Natural killer cell (primary cell): ENCODE measurements around the gene CLCC1. TPM values are rescaled to one million over a fixed set of nuclear protein-coding genes. Genes with fewer than 3 reads are reported as not detected.

Experiments
- ATAC-seq, 3 donors: fragments of 150-1000 bp in 2 of 3; fragments of 200-7000 bp in 1 of 3; cut with Tn5 transposase; 1 replicate in 1 of 3; 2 replicates in 2 of 3; pipeline ENCODE4 v1.10.0; 2021; ENCODE audit warnings: mild to moderate bottlenecking in 2 of 3, moderate library complexity in 2 of 3
- DNase-seq, 2 donors: peaks; one replicate each; pipeline versions ENCODE4 v3.0.0 to v3.0.0-alpha.2; 2013 to 2021; ENCODE audit warnings: mixed read lengths in 1 of 2
- H3K27ac ChIP-seq: one replicate; pipeline ENCODE4 v1.5.1; 2013; ENCODE audit warnings: mild to moderate bottlenecking, low read length
- H3K27me3 ChIP-seq: one replicate; pipeline ENCODE4 v1.6.1; 2013; ENCODE audit warnings: low read length; ENCODE audit not compliant: control insufficient read depth, insufficient read depth
- H3K36me3 ChIP-seq: one replicate; pipeline ENCODE4 v1.6.1; 2013; ENCODE audit warnings: low read length; ENCODE audit not compliant: control insufficient read depth, insufficient read depth
- H3K4me1 ChIP-seq: one replicate; pipeline ENCODE4 v1.6.1; 2013; ENCODE audit warnings: low read length; ENCODE audit not compliant: control insufficient read depth, insufficient read depth
- H3K4me3 ChIP-seq: one replicate; pipeline ENCODE4 v1.5.1; 2013; ENCODE audit warnings: low read length
- H3K9me3 ChIP-seq: one replicate; pipeline ENCODE4 v1.6.1; 2013; ENCODE audit warnings: low read length; ENCODE audit not compliant: control insufficient read depth, insufficient read depth
- H3K27ac Mint-ChIP-seq, 2 donors: one replicate each; pipeline ENCODE4 v1.8.0; 2022; ENCODE audit warnings: mild to moderate bottlenecking in 2 of 2, mixed read lengths in 2 of 2, moderate library complexity in 1 of 2
- H3K27me3 Mint-ChIP-seq, 2 donors: one replicate each; pipeline ENCODE4 v1.8.0; 2022; ENCODE audit warnings: low read depth in 2 of 2, mixed read lengths in 2 of 2
- H3K36me3 Mint-ChIP-seq: one replicate; pipeline ENCODE4 v1.8.0; 2022; ENCODE audit warnings: mixed read lengths
- H3K4me1 Mint-ChIP-seq, 2 donors: one replicate each; pipeline ENCODE4 v1.8.0; 2022; ENCODE audit warnings: mixed read lengths in 2 of 2
- H3K4me3 Mint-ChIP-seq: one replicate; pipeline ENCODE4 v1.8.0; 2022; ENCODE audit warnings: mild to moderate bottlenecking, moderate library complexity, mixed read lengths
- H3K9me3 Mint-ChIP-seq, 2 donors: one replicate each; pipeline ENCODE4 v1.8.0; 2022; ENCODE audit warnings: mixed read lengths in 2 of 2
- CTCF ChIP-seq: fragments of 200-600 bp; IDR thresholded peaks from one replicate; pipeline ENCODE4 v1.8.0; 2022; ENCODE audit warnings: antibody characterized with exemption
- WGBS: methylation state at CpG from one replicate; pipeline ENCODE4 v1.1.7; 2013; ENCODE audit warnings: missing lambda C conversion rate; ENCODE audit not compliant: insufficient coverage; 5-methylcytosine and 5-hydroxymethylcytosine counted together
- intact Hi-C: fragments of 100-400 bp; cut with micrococcal nuclease; formaldehyde crosslinking; loops from one replicate; pipeline ENCODE4 v1.14.2; 2022
- total RNA-seq, 4 donors: library from RNA; stranded (reverse); fragments of 120-200 nt in 1 of 4; gene quantifications; one replicate each; pipeline versions ENCODE4 v1.2.3 to v1.2.4, GENCODE V29; 2013 to 2022

Gene CLCC1
- total RNA-seq, 3 donors from 2014 or later (not counting 1 experiment from before 2014, with no cell fraction given), result 12.8 to 25.8 (median 17.1) TPM

GRCh38 chr1:108976658-108977057, 13.4 kb upstream of the CLCC1 start:
- Mint-ChIP-seq H3K27ac (no peak overlapping the region), H3K36me3 (peaks cover 6% of the 10 kb centered on the region), H3K27me3 (no peaks in the 10 kb centered on the region), H3K4me3 (no peak overlapping the region), H3K4me1 (no peaks in the 10 kb centered on the region), H3K9me3 (no peaks in the 10 kb centered on the region)
- no peak for TF ChIP-seq CTCF
- no peaks in the 10 kb centered on the region for H3K27me3 ChIP-seq
- H3K9me3 ChIP-seq, result no peaks in the 10 kb centered on the region
- ATAC-seq, result no peak
- peaks cover 10% of the 10 kb centered on the region for H3K36me3 ChIP-seq
- no peak for DNase-seq
- H3K27ac ChIP-seq, result no peak overlapping the region
- WGBS, result 80% methylated on average over 4 of the region's 4 CpGs
- no peaks in the 10 kb centered on the region for H3K4me1 ChIP-seq
- intact Hi-C loops, result no loop called here
- no peak overlapping the region for H3K4me3 ChIP-seq

GRCh38 chr1:108972951-108973350, 9.7 kb upstream of the CLCC1 start:
- no peaks in the 10 kb centered on the region for H3K4me1 Mint-ChIP-seq
- ATAC-seq (no peak), DNase-seq (no peak)
- no peaks in the 10 kb centered on the region for H3K27me3 Mint-ChIP-seq
- no peaks in the 10 kb centered on the region for H3K9me3 ChIP-seq
- no peak for TF ChIP-seq CTCF
- no peaks in the 10 kb centered on the region for H3K9me3 Mint-ChIP-seq
- no peaks in the 10 kb centered on the region for H3K27me3 ChIP-seq
- H3K4me3 Mint-ChIP-seq, result no peak overlapping the region
- WGBS, result 96% methylated on average over 1 of the region's 1 CpG
- intact Hi-C loops, result no loop called here
- H3K27ac Mint-ChIP-seq, result no peak overlapping the region
- H3K4me3 ChIP-seq, result no peak overlapping the region
- peaks cover 13% of the 10 kb centered on the region for H3K36me3 Mint-ChIP-seq
- H3K4me1 ChIP-seq, result no peaks in the 10 kb centered on the region
- H3K27ac ChIP-seq, result no peak overlapping the region
- H3K36me3 ChIP-seq, result peaks cover 2% of the 10 kb centered on the region

GRCh38 chr1:108969346-108969745, 6.1 kb upstream of the CLCC1 start:
- no peak for ATAC-seq
- Histone ChIP-seq H3K9me3 (no peaks in the 10 kb centered on the region), H3K4me3 (no peak overlapping the region), H3K4me1 (no peaks in the 10 kb centered on the region), H3K36me3 (peaks cover 2% of the 10 kb centered on the region), H3K27ac (no peak overlapping the region), H3K27me3 (no peaks in the 10 kb centered on the region)
- intact Hi-C loops, result no loop called here
- H3K27ac Mint-ChIP-seq, result no peak overlapping the region
- H3K9me3 Mint-ChIP-seq, result no peaks in the 10 kb centered on the region
- no peak for TF ChIP-seq CTCF
- no peak overlapping the region for H3K4me3 Mint-ChIP-seq
- peaks cover 13% of the 10 kb centered on the region for H3K36me3 Mint-ChIP-seq
- H3K4me1 Mint-ChIP-seq, result no peaks in the 10 kb centered on the region
- no peak for DNase-seq
- no peaks in the 10 kb centered on the region for H3K27me3 Mint-ChIP-seq

- Histone ChIP-seq H3K36me3 (no peaks in the 10 kb centered on the region), H3K4me3 (peak overlapping the region; percentile 52), H3K4me1 (peaks cover 22% of the 10 kb centered on the region), H3K9me3 (no peaks in the 10 kb centered on the region), H3K27ac (peak overlapping the region; percentile 82), H3K27me3 (peaks cover 3% of the 10 kb centered on the region)
- peak; percentile 0 to 3 (median 1) for ATAC-seq
- Mint-ChIP-seq H3K9me3 (no peaks in the 10 kb centered on the region), H3K36me3 (no peaks in the 10 kb centered on the region), H3K4me3 (peak overlapping the region; percentile 93), H3K4me1 (peaks cover 24 to 28% of the 10 kb centered on the region in 2 donors), H3K27me3 (peaks cover 2 to 13% of the 10 kb centered on the region in 2 donors), H3K27ac (peak overlapping the region; percentile 89 to 90)
- TF ChIP-seq CTCF, result no peak
- DNase-seq, result peak in 1 of 2 donors; percentile 26
- 9% methylated on average over 11 of the region's 12 CpGs for WGBS
- intact Hi-C loops, result loop anchor here (2.0 to 5.0 kb wide), 4 partner anchors 80 to 270 kb away; partner anchors contain the start of genes GPSM2, PRPF38B and WDR47
Measured at GRCh38 chr1:108962681-108963051, 618 bp downstream of the CLCC1 start.
